ENCODE measurements around the gene PBX1. TPM values are rescaled to one million over a fixed set of nuclear protein-coding genes. Genes with fewer than 3 reads are reported as not detected.

Gene PBX1
- total RNA-seq, 8 experiments from 2014 or later: 27.8 to 268 (median 147) TPM

DNA sequence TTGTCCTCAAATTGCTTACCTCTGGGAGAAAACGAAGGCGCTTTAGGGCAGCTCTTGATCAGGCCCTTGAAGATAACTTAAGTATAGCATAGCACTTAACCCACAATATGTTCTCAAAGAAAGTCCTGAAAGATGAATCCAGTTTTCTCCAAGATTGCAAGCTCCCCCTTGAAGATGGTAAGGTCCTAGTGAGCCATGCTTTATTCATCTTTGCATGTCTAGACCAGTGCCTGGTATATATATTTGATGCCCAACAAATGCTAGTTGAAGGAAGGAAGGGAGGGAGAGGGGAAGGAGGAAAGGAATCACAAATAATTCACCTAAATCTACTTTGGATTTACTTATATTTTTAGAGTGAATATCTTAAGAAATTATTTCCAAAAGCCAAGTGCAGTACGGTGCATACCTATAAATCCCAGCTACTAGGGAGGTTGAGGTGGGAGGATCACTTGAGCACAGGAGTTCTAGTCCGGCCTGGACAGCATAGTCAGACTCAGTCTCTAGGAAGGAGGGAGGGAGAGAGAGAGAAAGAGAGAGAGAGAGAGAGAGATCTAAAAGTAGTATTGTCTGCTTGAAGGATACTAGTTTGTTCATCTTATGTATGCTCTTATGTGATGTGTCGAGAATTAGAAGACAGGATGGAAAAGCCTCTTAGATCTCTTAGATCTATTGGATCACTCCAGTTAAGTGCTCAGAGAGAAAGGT is 25.0 kb downstream of the PBX1 start:
- no peak overlapping the region for H3K4me3 ChIP-seq
- in situ Hi-C loops (cut with MboI; ENCODE audit: low pct_unique_long_range_greater_than_20kb in 2 of 9, low sequenced_read_pairs in 9 of 9, unreplicated experiment in 9 of 9): loop anchor here in 2 of 9 experiments (25.0 kb wide), 1 partner anchor 203 kb away; no protein-coding TSS in a partner anchor
- peaks cover 54 to 72% of the 10 kb centered on the region in 2 donors for H3K4me1 ChIP-seq (replicated peaks in 1 of 2)
- ATAC-seq (replicated peaks in 6 of 8): no peak
- WGBS, 10 experiments: 81 to 100% (median 90%) methylated on average over 1 to 5 of the region's 5 CpGs
- H3K27ac ChIP-seq: no peak overlapping the region

DNA sequence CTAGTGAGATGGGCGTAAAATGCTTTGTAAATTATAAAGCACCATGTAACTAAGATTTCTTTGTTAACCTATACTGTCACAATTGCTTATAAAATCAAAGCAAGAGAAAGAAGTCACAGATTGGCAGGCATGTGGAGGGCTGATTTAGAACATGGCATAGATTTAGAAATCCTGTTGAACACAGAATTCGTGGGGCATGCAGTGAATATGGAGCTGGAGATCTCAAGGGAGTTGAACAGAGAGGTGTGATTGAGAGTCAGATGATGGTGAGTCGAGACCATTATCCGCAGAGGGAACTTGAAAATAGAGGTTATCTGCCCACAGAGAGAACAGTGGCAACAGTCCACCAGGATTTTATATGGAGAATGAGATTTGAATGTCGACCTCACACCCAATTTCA is 27.6 kb downstream of the PBX1 start:
- ATAC-seq (replicated peaks in 6 of 8): peak in 3 of 8 experiments; percentile 20 to 21 (median 21)
- H3K27ac ChIP-seq: peak overlapping the region; percentile 10 to 22
- WGBS, 10 experiments: 15 to 100% (median 60%) methylated on average over 1 to 5 of the region's 5 CpGs; no CpG with 5 or more reads in 1 of the 10 experiments
- peaks cover 71 to 89% of the 10 kb centered on the region in 2 donors for H3K4me1 ChIP-seq (replicated peaks in 1 of 2)
- no peak overlapping the region for H3K4me3 ChIP-seq
- in situ Hi-C loops (cut with MboI; ENCODE audit: low pct_unique_long_range_greater_than_20kb in 2 of 9, low sequenced_read_pairs in 9 of 9, unreplicated experiment in 9 of 9): loop anchor here in 2 of 9 experiments (25.0 kb wide), 1 partner anchor 201 kb away; no protein-coding TSS in a partner anchor

GRCh38 chr1:164587617-164588501 is 28.9 kb downstream of the PBX1 start:
- H3K27ac ChIP-seq: peak overlapping the region; percentile 76 to 79
- peak in 5 of 8 experiments; percentile 26 to 63 (median 51) for ATAC-seq (replicated peaks in 6 of 8)
- H3K4me3 ChIP-seq: peak overlapping the region in 3 of 5 donors; percentile 1 to 29 (median 21)
- peaks cover 84 to 98% of the 10 kb centered on the region in 2 donors for H3K4me1 ChIP-seq (replicated peaks in 1 of 2)
- 0 to 62% (median 10%) methylated on average over 2 to 12 of the region's 12 CpGs for WGBS, 10 experiments
- in situ Hi-C loops (cut with MboI; ENCODE audit: low pct_unique_long_range_greater_than_20kb in 2 of 9, low sequenced_read_pairs in 9 of 9, unreplicated experiment in 9 of 9): loop anchor here in 2 of 9 experiments (25.0 kb wide), 1 partner anchor 199 kb away; no protein-coding TSS in a partner anchor

DNA sequence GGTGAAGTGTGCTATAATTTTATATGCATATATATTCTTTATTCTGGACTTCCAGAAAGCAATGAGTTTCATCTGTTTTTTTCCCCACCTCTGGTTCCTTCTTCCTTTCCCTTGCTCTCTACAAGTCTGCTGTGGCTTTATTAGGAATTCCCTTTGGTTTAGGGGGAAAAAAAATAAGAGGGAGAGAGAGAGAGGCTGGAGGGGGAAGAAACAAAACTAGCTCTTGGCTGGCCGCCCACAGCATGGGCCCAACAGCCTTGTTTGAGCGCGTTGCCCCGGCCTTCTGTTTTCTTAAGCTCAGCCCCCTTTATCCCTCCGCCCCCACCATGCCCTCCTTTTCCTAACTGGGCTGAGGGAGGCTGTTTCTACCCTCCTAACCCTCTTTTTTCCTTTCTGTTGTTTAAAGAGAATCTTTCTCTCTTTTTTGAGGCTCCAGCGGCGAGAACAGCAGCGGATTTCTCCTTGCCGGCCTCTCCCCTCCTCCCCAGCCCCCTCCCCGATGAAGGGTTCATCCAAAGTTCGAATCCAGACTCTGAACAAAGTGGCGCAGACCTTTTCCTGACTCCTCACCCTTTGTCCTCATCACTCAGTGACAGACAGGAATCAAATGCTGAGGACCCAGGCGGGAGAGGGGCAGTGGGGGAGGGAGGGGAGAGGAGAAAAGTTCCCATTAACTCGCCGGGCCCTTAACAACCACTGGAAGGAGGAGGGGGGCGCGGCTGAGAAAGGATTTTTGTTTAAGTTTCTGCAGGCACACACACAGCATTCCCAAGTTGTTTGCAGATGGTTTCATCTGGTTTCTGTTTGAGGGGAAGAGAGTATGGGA is 29.7 kb downstream of the PBX1 start:
- ATAC-seq (replicated peaks in 6 of 8): peak; percentile 33 to 76 (median 70)
- Histone ChIP-seq H3K27ac (peak overlapping the region; percentile 76 to 79), H3K4me3 (peak overlapping the region in 3 of 5 donors; percentile 5 to 29 (median 21)), H3K4me1 (replicated peaks in 1 of 2) (peaks cover 78 to 89% of the 10 kb centered on the region in 2 donors)
- WGBS, 10 experiments: 0 to 80% (median 2%) methylated on average over 1 to 6 of the region's 17 CpGs; no CpG with 5 or more reads in 3 of the 10 experiments
- in situ Hi-C loops (cut with MboI; ENCODE audit: low pct_unique_long_range_greater_than_20kb in 2 of 9, low sequenced_read_pairs in 9 of 9, unreplicated experiment in 9 of 9): loop anchor here in 2 of 9 experiments (25.0 kb wide), 1 partner anchor 199 kb away; no protein-coding TSS in a partner anchor

GRCh38 chr1:164589408-164589807 is 30.4 kb downstream of the PBX1 start:
- peak overlapping the region in 3 of 5 donors; percentile 5 to 29 (median 21) for H3K4me3 ChIP-seq
- no peak for ATAC-seq (replicated peaks in 6 of 8)
- peak overlapping the region; percentile 76 to 79 for H3K27ac ChIP-seq
- peaks cover 76 to 82% of the 10 kb centered on the region in 2 donors for H3K4me1 ChIP-seq (replicated peaks in 1 of 2)
- WGBS, 10 experiments: 0 to 100% (median 19%) methylated on average over 1 to 3 of the region's 3 CpGs; no CpG with 5 or more reads in 1 of the 10 experiments
- in situ Hi-C loops (cut with MboI; ENCODE audit: low pct_unique_long_range_greater_than_20kb in 2 of 9, low sequenced_read_pairs in 9 of 9, unreplicated experiment in 9 of 9): loop anchor here in 2 of 9 experiments (25.0 kb wide), 1 partner anchor 198 kb away; no protein-coding TSS in a partner anchor

GRCh38 chr1:164589961-164590507 is 31.1 kb downstream of the PBX1 start:
- Histone ChIP-seq H3K4me1 (replicated peaks in 1 of 2) (peaks cover 74 to 81% of the 10 kb centered on the region in 2 donors), H3K27ac (peak overlapping the region; percentile 11 to 79), H3K4me3 (no peak overlapping the region)
- in situ Hi-C loops (cut with MboI; ENCODE audit: low pct_unique_long_range_greater_than_20kb in 2 of 9, low sequenced_read_pairs in 9 of 9, unreplicated experiment in 9 of 9): loop anchor here in 2 of 9 experiments (25.0 kb wide), 1 partner anchor 197 kb away; no protein-coding TSS in a partner anchor
- 38 to 93% (median 59%) methylated on average over 2 to 9 of the region's 9 CpGs; no CpG with 5 or more reads in 2 of the 10 experiments for WGBS, 10 experiments
- ATAC-seq (replicated peaks in 6 of 8): no peak

DNA sequence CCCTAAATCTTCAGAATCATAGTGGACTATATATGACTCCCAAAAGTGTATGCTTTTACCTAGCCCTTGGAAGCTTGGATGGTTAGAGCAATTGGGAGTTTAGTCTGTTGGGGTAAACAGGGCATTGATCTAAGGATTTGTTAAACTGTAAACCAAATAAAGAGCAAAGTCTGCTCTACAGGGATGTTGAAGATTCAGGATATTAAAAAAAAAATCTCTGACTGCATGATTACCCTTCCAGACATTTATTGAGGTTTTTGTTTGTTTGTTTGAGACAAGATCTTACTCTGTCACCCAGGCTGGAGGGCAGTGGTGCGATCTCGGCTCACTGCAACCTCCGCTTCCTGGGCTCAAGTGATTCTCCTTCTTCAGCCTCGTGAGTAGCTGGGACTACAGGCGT is 31.6 kb downstream of the PBX1 start:
- H3K4me1 ChIP-seq (replicated peaks in 1 of 2): peaks cover 74 to 81% of the 10 kb centered on the region in 2 donors
- 63 to 100% (median 71%) methylated on average over 3 to 5 of the region's 5 CpGs; no CpG with 5 or more reads in 3 of the 10 experiments for WGBS, 10 experiments

DNA sequence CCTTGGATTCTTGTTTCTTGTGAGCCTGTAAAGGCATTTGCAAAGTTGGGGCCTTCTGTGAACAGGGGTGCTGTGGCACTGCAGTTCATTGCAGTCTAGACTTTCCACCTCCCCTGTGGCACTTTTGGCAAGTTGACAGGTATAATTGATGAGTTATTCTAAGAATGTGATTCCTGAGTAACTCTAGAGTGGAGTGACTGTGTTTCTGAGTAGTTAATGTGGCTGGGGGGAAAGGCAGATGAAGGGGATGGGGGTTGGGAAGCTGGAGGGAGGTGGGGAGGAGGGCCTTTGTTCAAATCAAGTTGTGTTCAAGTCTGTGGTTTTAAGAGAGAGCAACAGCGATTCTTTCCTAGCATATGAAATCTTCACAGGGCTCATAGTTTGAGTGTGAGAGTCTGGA is 32.9 kb downstream of the PBX1 start:
- in situ Hi-C loops (cut with MboI; ENCODE audit: low pct_unique_long_range_greater_than_20kb in 2 of 9, low sequenced_read_pairs in 9 of 9, unreplicated experiment in 9 of 9): loop anchor here in 2 of 9 experiments (25.0 kb wide), 1 partner anchor 195 kb away; no protein-coding TSS in a partner anchor
- H3K4me3 ChIP-seq: no peak overlapping the region
- peaks cover 64 to 76% of the 10 kb centered on the region in 2 donors for H3K4me1 ChIP-seq (replicated peaks in 1 of 2)
- WGBS, 10 experiments: 0 to 17% (median 7%) methylated on average over 1 of the region's 1 CpG; no CpG with 5 or more reads in 6 of the 10 experiments
- peak in 2 of 8 experiments; percentile 2 to 31 for ATAC-seq (replicated peaks in 6 of 8)
- H3K27ac ChIP-seq: peak overlapping the region in 1 of 2 donors; percentile 15

More for the DNA sequence above, 31.6 kb downstream of the PBX1 start:
- Histone ChIP-seq H3K27ac (no peak overlapping the region), H3K4me3 (no peak overlapping the region)
- ATAC-seq (replicated peaks in 6 of 8): no peak
- in situ Hi-C loops (cut with MboI; ENCODE audit: low pct_unique_long_range_greater_than_20kb in 2 of 9, low sequenced_read_pairs in 9 of 9, unreplicated experiment in 9 of 9): loop anchor here in 2 of 9 experiments (25.0 kb wide), 1 partner anchor 197 kb away; no protein-coding TSS in a partner anchor

DNA sequence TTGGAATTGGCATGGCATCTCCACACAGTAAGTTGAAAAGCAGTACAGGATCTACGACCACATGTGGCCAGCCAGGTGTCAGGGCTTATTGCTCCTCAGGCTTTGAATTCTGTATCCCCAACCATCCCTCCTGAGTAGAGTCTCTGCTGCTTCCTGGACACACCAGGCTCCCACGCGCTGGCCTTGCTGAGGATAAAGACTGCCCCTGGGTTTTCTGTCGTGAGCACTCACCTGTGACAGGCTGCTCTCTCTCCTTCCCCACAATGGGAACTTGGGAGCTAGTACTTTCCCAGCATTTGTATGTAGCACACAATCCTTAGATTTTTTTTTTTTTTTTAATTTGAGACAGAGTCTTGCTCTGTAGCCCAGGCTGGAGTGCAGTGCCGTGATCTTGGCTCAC is 33.6 kb downstream of the PBX1 start:
- WGBS, 10 experiments: 61 to 93% (median 83%) methylated on average over 1 to 5 of the region's 5 CpGs; no CpG with 5 or more reads in 5 of the 10 experiments
- no peak for ATAC-seq (replicated peaks in 6 of 8)

DNA sequence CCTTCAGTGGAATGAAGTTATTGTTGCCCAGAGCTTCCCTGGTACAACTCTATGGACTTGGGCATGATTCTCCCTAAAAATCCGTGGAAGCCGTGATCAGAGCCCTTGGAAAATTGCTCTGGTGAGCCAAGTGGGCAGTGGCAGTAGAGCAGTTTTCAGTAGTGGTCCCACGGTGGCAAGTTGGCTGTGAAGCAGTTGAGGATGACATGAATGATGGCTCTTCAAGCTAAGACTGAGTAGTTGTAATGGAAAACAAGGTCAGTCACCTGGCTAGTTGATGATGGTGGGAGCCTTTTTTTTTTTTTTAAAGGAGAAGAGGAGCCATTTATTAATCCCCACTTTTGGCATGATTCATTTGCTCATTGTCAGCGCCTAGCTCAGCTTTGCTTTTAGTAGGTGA is 36.2 kb downstream of the PBX1 start:
- H3K4me3 ChIP-seq: no peak overlapping the region
- 0 to 82% (median 52%) methylated on average over 1 to 4 of the region's 4 CpGs for WGBS, 10 experiments
- peak in 3 of 8 experiments; percentile 25 to 54 (median 51) for ATAC-seq (replicated peaks in 6 of 8)
- H3K27ac ChIP-seq: peak overlapping the region in 1 of 2 donors; percentile 21
- in situ Hi-C loops (cut with MboI; ENCODE audit: low pct_unique_long_range_greater_than_20kb in 2 of 9, low sequenced_read_pairs in 9 of 9, unreplicated experiment in 9 of 9): loop anchor here in 2 of 9 experiments (25.0 kb wide), 1 partner anchor 192 kb away; no protein-coding TSS in a partner anchor
- peaks cover 50 to 57% of the 10 kb centered on the region in 2 donors for H3K4me1 ChIP-seq (replicated peaks in 1 of 2)

More for the DNA sequence above, 33.6 kb downstream of the PBX1 start:
- peak overlapping the region in 1 of 2 donors; percentile 15 for H3K27ac ChIP-seq
- H3K4me3 ChIP-seq: no peak overlapping the region
- in situ Hi-C loops (cut with MboI; ENCODE audit: low pct_unique_long_range_greater_than_20kb in 2 of 9, low sequenced_read_pairs in 9 of 9, unreplicated experiment in 9 of 9): loop anchor here in 2 of 9 experiments (25.0 kb wide), 1 partner anchor 195 kb away; no protein-coding TSS in a partner anchor
- H3K4me1 ChIP-seq (replicated peaks in 1 of 2): peaks cover 56 to 68% of the 10 kb centered on the region in 2 donors

- in situ Hi-C loops (cut with MboI; ENCODE audit: low pct_unique_long_range_greater_than_20kb in 2 of 9, low sequenced_read_pairs in 9 of 9, unreplicated experiment in 9 of 9): loop anchor here in 2 of 9 experiments (25.0 kb wide), 1 partner anchor 191 kb away; no protein-coding TSS in a partner anchor
- WGBS, 10 experiments: 43 to 100% (median 85%) methylated on average over 1 of the region's 1 CpG; no CpG with 5 or more reads in 2 of the 10 experiments
- H3K27ac ChIP-seq: no peak overlapping the region
Measured at GRCh38 chr1:164596172-164596571, 37.2 kb downstream of the PBX1 start.

More at GRCh38 chr1:164596172-164596571, 37.2 kb downstream of the PBX1 start:
- ATAC-seq (replicated peaks in 6 of 8): no peak
- Histone ChIP-seq H3K4me3 (no peak overlapping the region), H3K4me1 (replicated peaks in 1 of 2) (peaks cover 41 to 49% of the 10 kb centered on the region in 2 donors)
